SK-N-SH (cell line): ENCODE measurements around the gene SALL3. TPM values are rescaled to one million over a fixed set of nuclear protein-coding genes. Genes with fewer than 3 reads are reported as not detected.

Experiments
- CTCF ChIA-PET: fragments of 300-600, 350-600 bp; formaldehyde crosslinking; extraction: SDS; loops from one replicate; lab custom pipeline; 2021; lab: Yijun Ruan, JAX
- POLR2A ChIA-PET: fragments of 350-600 bp; sonication (Branson Sonifier 250); formaldehyde crosslinking; extraction: SDS; loops from one replicate; lab custom pipeline; 2020; ENCODE audit warnings: antibody characterized with exemption, inconsistent platforms; lab: Yijun Ruan, JAX
- DNase-seq: peaks from one replicate; pipeline ENCODE4 v3.0.0; 2012
- H2AFZ ChIP-seq: fragments of 200-600 bp; sonication (generic); 2 replicates; pipeline ENCODE4 v1.8.1; 2016; ENCODE audit warnings: antibody characterized with exemption, mild to moderate bottlenecking, low read depth
- H3F3A ChIP-seq: fragments of 200-600 bp; sonication (generic); replicated peaks from 2 replicates; pipeline ENCODE3; 2016; ENCODE audit warnings: antibody characterized with exemption, mild to moderate bottlenecking; ENCODE audit not compliant: insufficient read depth
- H3K27ac ChIP-seq, 2 experiments: fragments of 200-500 bp in 1 of 2; fragments of 200-600 bp in 1 of 2; sonication (Bioruptor generic) in 1 of 2; sonication (generic), shearing (Covaris generic) in 1 of 2; 2 replicates each; pipeline versions ENCODE4 v1.5.1 to v1.6.1; 2014 to 2016; ENCODE audit warnings: low read depth in 2 of 2, inconsistent platforms in 1 of 2, low read length in 1 of 2, mild to moderate bottlenecking in 1 of 2, mixed read lengths in 1 of 2
- H3K27me3 ChIP-seq: fragments of 200-600 bp; sonication (generic), shearing (Covaris generic); 2 replicates; pipeline ENCODE4 v1.6.1; 2016; ENCODE audit warnings: mixed run types; ENCODE audit not compliant: insufficient read depth
- H3K36me3 ChIP-seq, 2 experiments: fragments of 200-500 bp in 1 of 2; fragments of 200-600 bp in 1 of 2; sonication (Bioruptor generic) in 1 of 2; sonication (generic) in 1 of 2; replicated peaks in 1 of 2; 2 replicates each; pipeline versions ENCODE3 to v1.5.1; 2014 to 2016; ENCODE audit warnings: low read length in 1 of 2, mild to moderate bottlenecking in 1 of 2; ENCODE audit not compliant: insufficient read depth in 2 of 2, control insufficient read depth in 1 of 2
- H3K4me1 ChIP-seq, 2 experiments: fragments of 200-500 bp in 1 of 2; fragments of 200-600 bp in 1 of 2; sonication (Bioruptor generic) in 1 of 2; sonication (generic), shearing (Covaris generic) in 1 of 2; 2 replicates each; pipeline versions ENCODE4 v1.5.1 to v1.6.1; 2014 to 2016; ENCODE audit warnings: low read depth in 1 of 2, low read length in 1 of 2, mixed run types in 1 of 2; ENCODE audit not compliant: insufficient read depth in 2 of 2, control insufficient read depth in 1 of 2
- H3K4me2 ChIP-seq: fragments of 200-600 bp; sonication (generic), shearing (Covaris generic); 2 replicates; pipeline ENCODE4 v1.6.1; 2017; ENCODE audit warnings: mixed run types
- H3K4me3 ChIP-seq, 2 experiments: fragments of 200-500 bp in 1 of 2; fragments of 200-600 bp in 1 of 2; sonication (Bioruptor generic) in 1 of 2; sonication (generic), shearing (Covaris generic) in 1 of 2; 2 replicates each; pipeline versions ENCODE4 v1.5.1 to v1.8.1; 2014 to 2016; ENCODE audit warnings: low read depth in 2 of 2, inconsistent platforms in 1 of 2, low read length in 1 of 2, mild to moderate bottlenecking in 1 of 2, mixed read lengths in 1 of 2, moderate library complexity in 1 of 2
- H3K79me2 ChIP-seq: fragments of 200-600 bp; sonication (generic); 2 replicates; pipeline ENCODE4 v1.8.1; 2017; ENCODE audit warnings: mild to moderate bottlenecking; ENCODE audit not compliant: insufficient read depth
- H3K9ac ChIP-seq: fragments of 200-600 bp; sonication (generic); 2 replicates; pipeline ENCODE4 v1.6.1; 2017; ENCODE audit warnings: mixed run types
- H3K9me2 ChIP-seq: fragments of 200-600 bp; sonication (generic); 2 replicates; pipeline ENCODE4 v1.6.1; 2017; ENCODE audit warnings: mixed run types
- H3K9me3 ChIP-seq: fragments of 200-600 bp; sonication (generic); 2 replicates; pipeline ENCODE4 v1.6.1; 2017; ENCODE audit warnings: mixed run types, mild to moderate bottlenecking, moderate library complexity
- H4K20me1 ChIP-seq: fragments of 200-600 bp; sonication (generic); 2 replicates; pipeline ENCODE4 v1.6.1; 2017; ENCODE audit warnings: mild to moderate bottlenecking, mixed run types; ENCODE audit not compliant: insufficient read depth
- ELF1 ChIP-seq: IDR thresholded peaks from 2 replicates; pipeline ENCODE4 v1.4.0; 2012
- FOSL2 ChIP-seq: IDR thresholded peaks from 2 replicates; pipeline ENCODE4 v1.4.0; 2012; ENCODE audit warnings: low read depth, mild to moderate bottlenecking, moderate library complexity, borderline replicate concordance
- FOXJ3 ChIP-seq: sonication (generic); formaldehyde crosslinking; IDR thresholded peaks from 2 replicates; pipeline ENCODE4 v1.5.1; 2020; ENCODE audit warnings: mild to moderate bottlenecking, missing genetic modification reagents
- JUND ChIP-seq: IDR thresholded peaks from 2 replicates; pipeline ENCODE4 v1.4.0; 2012
- MEF2A ChIP-seq: IDR thresholded peaks from 2 replicates; pipeline ENCODE4 v1.4.0; 2012; ENCODE audit warnings: low read depth, borderline replicate concordance
- NRF1 ChIP-seq: IDR thresholded peaks from 2 replicates; pipeline ENCODE4 v1.6.1; 2012; ENCODE audit warnings: low read depth, mild to moderate bottlenecking, low read length
- RFX5 ChIP-seq: IDR thresholded peaks from 2 replicates; pipeline ENCODE4 v1.6.1; 2012; ENCODE audit warnings: mild to moderate bottlenecking, improper control_type of control experiment, low read length
- ZBTB33 ChIP-seq: IDR thresholded peaks from 2 replicates; pipeline ENCODE4 v1.4.0; 2012; ENCODE audit warnings: low read depth, borderline replicate concordance
- whole genome bisulfite sequencing: methylation state at CpG from one replicate; pipeline ENCODE4 v1.1.6; 2017; ENCODE audit warnings: low lambda C conversion rate; 5-methylcytosine and 5-hydroxymethylcytosine counted together
- polyA plus RNA-seq, 3 experiments: library from polyadenylated mRNA; depleted of rRNA; stranded (reverse); fragments of >200 nt; gene quantifications; 2 replicates each; pipeline ENCODE4 v1.2.3, GENCODE V29; 2012

Gene SALL3
- polyA plus RNA-seq, 1 of the 3 experiments (the other 2 are of a cell fraction) = not detected

- Histone ChIP-seq H2AFZ (no peak overlapping the region), H3K9me2 (no peaks in the 10 kb centered on the region)
- CTCF ChIA-PET = no interaction called here
Observed at GRCh38 chr18:78993014-78993926, 13.7 kb downstream of the SALL3 start.

GRCh38 chr18:78994000-78994399 is 14.4 kb downstream of the SALL3 start:
- H3K9me3 ChIP-seq = no peaks in the 10 kb centered on the region
- ChIA-PET CTCF (no interaction called here), POLR2A (no interaction called here)
- no peak overlapping the region for H2AFZ ChIP-seq
- no peaks in the 10 kb centered on the region for H3K9me2 ChIP-seq
- DNase-seq = no peak
- H3K4me1 ChIP-seq = no peaks in the 10 kb centered on the region
- no peak overlapping the region for H3K4me3 ChIP-seq
- H3K9ac ChIP-seq = no peak overlapping the region
- no peak overlapping the region for H3K4me2 ChIP-seq
- H3K27ac ChIP-seq = no peak overlapping the region
- H4K20me1 ChIP-seq = no peaks in the 10 kb centered on the region
- 79% methylated on average over 10 of the region's 37 CpGs for WGBS
- no peaks in the 10 kb centered on the region for H3K79me2 ChIP-seq
- no peaks in the 10 kb centered on the region for H3F3A ChIP-seq
- peaks cover 39% of the 10 kb centered on the region for H3K27me3 ChIP-seq
- no peaks in the 10 kb centered on the region for H3K36me3 ChIP-seq
- no peak for TF ChIP-seq NRF1

More at GRCh38 chr18:78993014-78993926, 13.7 kb downstream of the SALL3 start:
- H3K36me3 ChIP-seq = no peaks in the 10 kb centered on the region
- WGBS = 80% methylated on average over 47 of the region's 90 CpGs
- H3K4me3 ChIP-seq = no peak overlapping the region
- H3K4me1 ChIP-seq = no peaks in the 10 kb centered on the region
- peaks cover 32% of the 10 kb centered on the region for H3K27me3 ChIP-seq
- H3K9ac ChIP-seq = no peak overlapping the region
- DNase-seq = no peak
- no peak overlapping the region for H3K4me2 ChIP-seq
- H3K9me3 ChIP-seq = no peaks in the 10 kb centered on the region
- POLR2A ChIA-PET = no interaction called here
- no peaks in the 10 kb centered on the region for H3K79me2 ChIP-seq
- no peaks in the 10 kb centered on the region for H4K20me1 ChIP-seq
- H3K27ac ChIP-seq = no peak overlapping the region
- H3F3A ChIP-seq = no peaks in the 10 kb centered on the region
- no peak for TF ChIP-seq FOXJ3 (CRISPR knock-in tag)
- TF ChIP-seq, all 33 proteins: peak for 0

- POLR2A ChIA-PET = no interaction called here
- no peak overlapping the region for H2AFZ ChIP-seq
- H3K9ac ChIP-seq = no peak overlapping the region
- H3F3A ChIP-seq = no peaks in the 10 kb centered on the region
- H3K9me2 ChIP-seq = no peaks in the 10 kb centered on the region
- H3K27ac ChIP-seq = no peak overlapping the region
- CTCF ChIA-PET = no interaction called here
- 48% methylated on average over 26 of the region's 38 CpGs for WGBS
- no peak for DNase-seq
- no peaks in the 10 kb centered on the region for H3K4me1 ChIP-seq
- H3K27me3 ChIP-seq = peaks cover 45% of the 10 kb centered on the region
- H4K20me1 ChIP-seq = no peaks in the 10 kb centered on the region
- no peak overlapping the region for H3K4me2 ChIP-seq
- no peak overlapping the region for H3K4me3 ChIP-seq
- H3K36me3 ChIP-seq = no peaks in the 10 kb centered on the region
- TF ChIP-seq JUND (no peak), NRF1 (no peak), RFX5 (no peak), FOSL2 (no peak), ZBTB33 (no peak), ELF1 (no peak), MEF2A (no peak)
- no peaks in the 10 kb centered on the region for H3K79me2 ChIP-seq
- H3K9me3 ChIP-seq = no peaks in the 10 kb centered on the region
Observed at GRCh38 chr18:78994531-78994930, 14.9 kb downstream of the SALL3 start.
